Measurements from ENCODE around the gene DNAJC21.

DNA sequence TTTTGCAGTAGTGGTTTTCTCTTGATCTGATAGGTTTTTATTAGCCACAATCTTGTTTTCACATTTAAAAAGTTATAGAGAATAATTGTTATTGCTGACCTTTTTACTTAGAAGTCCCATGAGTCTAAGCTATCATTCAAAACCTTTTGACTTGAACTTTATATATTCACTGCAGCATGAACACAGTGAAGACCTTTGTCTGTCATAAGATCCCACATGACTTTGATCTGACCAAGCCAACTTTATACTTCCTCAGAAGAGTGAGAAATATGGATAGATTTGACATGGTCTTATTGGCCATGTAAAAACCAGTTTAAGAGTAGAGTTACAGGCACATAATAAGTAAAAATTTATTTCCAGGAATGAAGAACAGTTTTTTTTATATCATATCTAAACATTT, 48.1 kb upstream of the DNAJC21 start:
- TF ChIP-seq CTCF (IDR thresholded peaks at IDR 0.05) (no peak), POLR2A (IDR thresholded peaks at IDR 0.05) (no peak)

Measured in transverse colon (tissue), 3 donors.